ENCODE results near the gene TMEM19.
"Not testable (repeated sequence)": the region's sequence is repeated elsewhere in the genome, so short reads cannot be mapped to it uniquely, and the experiment has no call there.

Gene TMEM19

GRCh38 chr12:71666259-71666658, 19.6 kb upstream of the TMEM19 start:
- DNase-seq: no peak

GRCh38 chr12:71671311-71671710, 14.6 kb upstream of the TMEM19 start:
- no peak for DNase-seq

GRCh38 chr12:71671816-71672215, 14.1 kb upstream of the TMEM19 start:
- peak; percentile 40 for DNase-seq

- DNase-seq: no peak
Measured at GRCh38 chr12:71682466-71682865, 3.4 kb upstream of the TMEM19 start.

- no peak for DNase-seq
Measured at GRCh38 chr12:71683633-71684032, 2.2 kb upstream of the TMEM19 start.

GRCh38 chr12:71684081-71684480, 1.8 kb upstream of the TMEM19 start:
- DNase-seq: no peak

GRCh38 chr12:71685312-71685906, 473 bp upstream of the TMEM19 start:
- DNase-seq: peak; percentile 22

- DNase-seq: no peak
Measured at GRCh38 chr12:71686658-71687025, 760 bp downstream of the TMEM19 start.

- not testable (repeated sequence) for DNase-seq
Measured at GRCh38 chr12:71687172-71687571, 1.3 kb downstream of the TMEM19 start.

- no peak for DNase-seq
Measured at GRCh38 chr12:71688961-71689570, 3.2 kb downstream of the TMEM19 start.

- DNase-seq: peak; percentile 49
Measured at GRCh38 chr12:71691504-71692129, 5.7 kb downstream of the TMEM19 start.

- DNase-seq: no peak
Measured at GRCh38 chr12:71693126-71693525, 7.2 kb downstream of the TMEM19 start.

GRCh38 chr12:71693651-71694050, 7.8 kb downstream of the TMEM19 start:
- DNase-seq: not testable (repeated sequence)

- DNase-seq: no peak
Measured at GRCh38 chr12:71694099-71694820, 8.4 kb downstream of the TMEM19 start.

GRCh38 chr12:71695782-71696181, 9.9 kb downstream of the TMEM19 start:
- DNase-seq: no peak

- DNase-seq: not testable (repeated sequence)
Measured at GRCh38 chr12:71702181-71702580, 16.3 kb downstream of the TMEM19 start.

GRCh38 chr12:71702590-71702989, 16.7 kb downstream of the TMEM19 start:
- no peak for DNase-seq

- no peak for DNase-seq
Measured at GRCh38 chr12:71703206-71703605, 17.3 kb downstream of the TMEM19 start.

- DNase-seq: no peak
Measured at GRCh38 chr12:71704920-71705319, 19.0 kb downstream of the TMEM19 start.

- DNase-seq: no peak
Measured at GRCh38 chr12:71708658-71709057, 22.8 kb downstream of the TMEM19 start.

GRCh38 chr12:71710276-71711125, 24.6 kb downstream of the TMEM19 start:
- no peak for DNase-seq

- DNase-seq: no peak
Measured at GRCh38 chr12:71718611-71719010, 32.7 kb downstream of the TMEM19 start.
